SIG-M5 treated with dmso at 0.1 percent for 504 hours (cell line): ENCODE data around the gene C17orf75.

ENCODE experiments used
- DNase-seq: peaks from one replicate; lab custom pipeline; 2025; ENCODE audit not compliant: unreplicated experiment; lab: John Stamatoyannopoulos, UW

C17orf75 gene

DNA sequence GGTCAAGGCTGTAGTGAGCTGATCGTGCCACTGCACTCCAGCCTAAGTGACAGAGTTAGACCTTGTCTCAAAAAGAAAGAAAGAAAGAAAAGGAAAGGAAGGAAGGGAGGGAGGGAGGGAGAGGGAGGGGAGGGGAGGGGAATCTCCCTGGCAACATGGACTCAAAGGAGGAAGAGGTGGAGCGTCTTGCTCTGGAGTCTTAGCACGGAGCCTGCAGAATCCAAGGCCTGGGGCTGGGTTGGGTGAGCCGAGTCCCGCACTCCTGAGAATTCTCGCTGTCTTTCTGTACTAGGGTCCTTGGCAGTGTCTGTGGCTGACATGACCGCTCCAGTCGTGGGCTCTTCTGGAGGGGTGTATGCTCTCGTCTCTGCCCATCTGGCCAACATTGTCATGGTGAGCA is 36.9 kb downstream of the C17orf75 start:
- no peak for DNase-seq

DNA sequence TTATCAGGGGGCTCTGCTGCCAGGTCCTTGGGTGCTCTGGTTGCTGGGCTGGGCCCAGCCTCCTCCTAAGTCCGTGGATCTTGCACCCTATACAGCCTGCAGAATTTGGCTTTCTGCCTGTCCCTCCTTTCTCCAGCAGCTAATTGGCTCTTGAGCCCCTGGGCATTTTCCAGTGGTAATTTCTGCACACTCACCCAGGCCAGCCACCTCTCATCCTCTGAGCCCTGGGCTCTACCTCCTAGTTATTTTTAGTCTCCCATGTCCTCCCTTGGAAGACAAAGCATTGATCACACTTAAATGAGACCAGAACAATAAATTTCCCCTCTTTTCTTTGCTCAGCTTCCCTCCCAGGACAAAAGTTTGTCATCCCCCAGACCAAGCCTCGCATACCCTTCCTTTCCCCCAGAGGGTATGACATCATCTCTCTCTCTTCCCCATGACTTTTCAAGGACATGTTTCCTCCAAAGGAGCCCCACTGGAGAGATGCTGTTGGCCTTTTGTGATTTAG is 38.1 kb downstream of the C17orf75 start:
- DNase-seq: no peak

DNA sequence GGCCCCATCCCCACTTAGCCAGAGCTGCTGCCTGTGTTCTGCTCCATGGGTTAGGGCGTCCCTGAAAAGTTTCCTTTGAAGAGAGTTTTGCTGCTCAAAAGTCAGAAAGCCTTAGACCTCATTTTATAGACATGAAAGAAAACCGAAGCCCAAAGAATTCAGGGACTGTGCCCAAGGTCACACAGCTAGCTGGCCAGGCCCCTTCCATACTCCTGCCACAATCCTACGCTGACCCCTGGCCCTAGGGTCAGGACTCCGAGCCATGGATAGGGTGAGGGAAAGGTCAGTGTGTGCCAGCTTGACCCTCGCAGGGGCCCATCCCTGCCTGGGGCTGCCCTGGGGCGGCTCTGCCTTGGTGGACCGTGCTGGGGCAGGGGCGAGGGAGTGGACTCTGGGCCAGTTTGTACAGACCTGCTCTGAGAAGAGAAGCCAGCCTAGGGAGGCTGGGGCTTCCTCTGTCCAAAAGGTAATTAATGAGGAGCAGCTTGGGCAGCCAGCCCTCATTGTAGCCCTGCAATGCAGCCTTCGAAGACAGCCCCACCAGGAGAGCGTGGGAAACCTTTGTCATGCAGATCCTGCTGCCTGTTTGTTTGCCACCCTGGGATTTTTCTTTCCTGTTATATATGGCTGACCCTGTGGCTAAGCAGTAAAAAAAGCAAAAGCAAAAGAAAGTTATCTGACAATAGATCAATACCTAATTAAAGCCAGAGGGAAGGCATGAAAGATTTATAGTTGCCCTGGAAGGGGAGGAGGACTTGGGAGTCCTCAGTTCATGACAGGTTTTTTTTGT is 38.9 kb downstream of the C17orf75 start:
- DNase-seq: no peak

DNA sequence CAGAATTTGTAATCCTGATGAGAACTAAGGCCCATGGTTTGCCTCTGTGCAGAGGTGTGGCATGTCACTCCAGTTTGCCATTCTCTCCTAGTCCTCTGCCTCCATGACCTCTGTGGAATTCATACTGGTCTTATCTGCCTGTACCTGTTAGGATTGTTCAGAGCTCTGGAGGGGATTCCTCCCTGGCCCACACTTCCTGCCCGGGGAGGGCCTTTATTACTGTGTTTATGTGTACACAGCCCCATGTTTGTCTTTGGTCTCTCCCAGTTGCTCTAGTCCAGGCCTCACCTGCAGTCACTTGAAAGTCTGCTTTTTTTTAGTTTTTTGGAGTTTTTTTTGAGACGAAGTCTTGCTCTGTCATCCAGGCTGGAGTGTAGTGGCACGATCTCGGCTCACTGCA is 39.9 kb downstream of the C17orf75 start:
- DNase-seq: no peak

DNA sequence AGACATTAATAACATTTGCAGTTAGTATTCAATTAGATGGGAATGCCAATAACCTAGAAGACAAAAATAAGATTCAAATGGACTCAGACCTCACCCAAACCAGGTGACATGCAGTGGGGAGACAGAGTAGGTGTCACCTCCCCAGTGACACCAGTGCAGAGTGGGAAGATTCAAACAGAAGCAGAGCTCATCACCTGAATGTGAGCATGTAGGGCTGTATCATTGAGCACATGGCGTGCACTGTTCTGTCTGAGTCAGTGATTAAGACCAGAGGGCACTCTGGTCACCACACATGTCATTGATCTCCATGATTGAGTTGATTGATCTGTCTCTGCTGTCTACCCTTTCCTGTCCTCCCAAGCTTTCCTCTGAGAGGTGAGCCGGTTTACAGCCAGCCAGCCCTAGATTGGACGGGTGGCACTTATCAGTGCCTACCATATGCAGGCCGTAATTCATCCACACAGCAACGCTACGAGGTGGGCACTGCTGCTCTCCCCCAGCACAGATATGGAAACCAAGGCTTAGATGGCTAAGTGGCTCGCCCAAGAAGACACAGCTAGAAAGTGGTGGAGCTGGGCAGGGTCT is 42.3 kb downstream of the C17orf75 start:
- no peak for DNase-seq

DNA sequence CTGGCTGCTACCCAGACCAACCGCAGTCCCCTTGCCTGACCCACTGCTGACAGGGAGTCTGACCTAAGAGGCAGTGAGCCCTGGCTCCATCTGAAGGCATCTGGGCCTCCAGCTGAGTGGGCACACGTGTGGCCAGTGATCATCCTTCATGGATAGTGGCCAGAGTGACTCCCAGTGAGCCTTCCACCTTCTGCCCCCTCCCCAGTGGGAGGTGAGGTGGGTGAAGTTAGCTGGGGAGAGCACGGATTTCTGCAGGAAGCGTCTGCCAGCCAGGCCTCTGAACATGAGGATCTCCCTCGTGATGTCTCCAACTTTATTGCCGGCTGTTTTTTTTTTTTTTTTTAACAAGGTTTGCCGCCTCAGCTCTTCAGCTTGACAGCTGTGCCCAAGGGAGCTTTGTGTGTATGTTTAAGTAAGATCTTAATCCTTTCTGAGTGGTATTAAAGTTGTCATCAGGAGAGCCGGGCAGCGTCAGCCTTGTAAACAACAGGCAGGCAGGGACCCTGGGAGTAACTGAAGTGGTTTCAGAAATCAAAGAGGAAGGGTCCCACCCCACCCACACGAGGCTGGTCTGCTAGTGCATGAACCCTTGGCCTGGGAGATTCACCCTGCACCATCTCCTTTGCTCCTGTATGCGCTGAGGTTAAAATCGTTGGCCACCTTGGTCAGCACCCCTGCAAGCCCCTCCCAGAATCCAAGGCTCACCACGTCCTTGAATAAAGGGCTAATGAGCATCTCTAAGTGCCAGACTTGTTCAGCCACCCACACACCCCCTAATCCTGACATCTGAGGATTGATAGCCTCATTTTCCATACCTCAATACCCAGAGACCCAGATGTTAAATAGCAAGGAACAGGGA is 43.0 kb downstream of the C17orf75 start:
- no peak for DNase-seq

DNA sequence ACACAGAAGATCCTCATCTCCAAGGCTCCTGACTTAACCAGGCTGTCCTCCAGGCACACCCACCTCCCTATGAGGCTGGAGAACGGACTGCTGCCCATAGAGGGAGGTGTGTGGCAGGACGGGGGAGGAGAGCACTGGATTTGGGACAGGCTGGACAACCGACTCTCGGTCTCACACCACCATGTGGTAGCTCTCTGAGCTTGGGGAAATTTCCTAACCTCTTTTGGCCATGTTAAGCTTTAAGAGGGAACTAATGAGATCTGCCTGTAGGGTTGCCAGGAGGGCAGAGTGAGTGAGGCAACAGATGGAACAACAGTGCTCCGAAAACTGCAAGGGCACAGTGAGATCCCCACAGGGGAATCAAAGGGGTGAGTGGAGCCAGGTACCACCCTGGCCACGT is 43.7 kb downstream of the C17orf75 start:
- DNase-seq: peak; percentile 6

DNA sequence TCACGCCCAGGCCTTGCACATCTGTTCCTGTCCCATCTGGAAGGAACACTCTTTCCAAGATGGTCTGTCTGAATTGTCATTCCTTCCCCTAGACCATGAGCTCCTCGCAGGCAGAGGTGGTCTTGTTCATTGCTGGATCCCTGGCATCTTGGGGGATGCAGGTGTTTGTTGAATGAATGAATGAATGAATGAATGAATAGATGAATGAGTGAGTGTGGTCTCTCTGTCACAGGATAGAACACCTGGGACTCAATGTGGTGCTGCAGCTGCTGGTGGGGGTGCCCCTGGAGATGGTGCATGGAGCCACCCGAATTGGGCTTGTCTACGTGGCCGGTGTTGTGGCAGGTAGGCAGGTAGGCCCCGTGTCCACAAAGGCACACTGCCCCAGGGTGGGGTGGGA is 44.1 kb downstream of the C17orf75 start:
- no peak for DNase-seq

DNA sequence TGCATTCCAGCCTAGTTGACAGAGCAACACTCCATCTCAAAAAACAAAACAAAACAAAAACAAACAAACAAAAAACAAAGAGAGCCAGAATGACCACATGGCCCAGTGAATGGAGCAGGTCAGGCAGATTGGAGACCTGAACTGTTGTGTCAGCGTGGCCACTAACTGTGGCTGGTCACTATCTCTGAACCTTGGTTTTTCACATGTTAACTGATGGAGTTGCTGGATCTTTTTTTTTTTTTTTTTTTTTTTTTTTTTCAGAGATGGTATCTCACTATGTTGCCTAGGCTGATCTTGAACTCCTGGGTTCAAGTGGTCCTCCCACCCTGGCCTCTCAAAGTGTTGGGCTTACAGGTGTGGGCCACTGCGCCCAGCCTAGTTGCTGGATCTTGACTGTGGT is 44.5 kb downstream of the C17orf75 start:
- DNase-seq: no peak

DNA sequence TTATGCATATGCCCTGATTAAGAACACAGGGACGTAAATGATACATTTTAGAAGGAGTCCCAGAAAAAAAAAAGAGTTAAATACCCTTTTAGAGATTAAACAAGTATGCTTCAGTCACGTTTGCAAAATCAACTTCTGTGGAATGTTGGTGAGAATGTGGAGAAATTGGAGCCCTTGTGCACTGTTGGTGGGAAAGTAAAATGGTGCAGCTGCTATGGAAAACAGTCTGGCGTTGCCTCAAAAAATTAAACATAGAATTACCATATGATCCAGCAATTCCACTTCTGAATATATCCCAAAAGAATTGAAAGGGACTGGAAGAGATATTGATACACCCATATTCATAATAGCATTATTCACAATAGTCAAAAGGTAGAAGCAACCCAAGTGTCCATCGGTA is 49.9 kb downstream of the C17orf75 start:
- DNase-seq: no peak

DNA sequence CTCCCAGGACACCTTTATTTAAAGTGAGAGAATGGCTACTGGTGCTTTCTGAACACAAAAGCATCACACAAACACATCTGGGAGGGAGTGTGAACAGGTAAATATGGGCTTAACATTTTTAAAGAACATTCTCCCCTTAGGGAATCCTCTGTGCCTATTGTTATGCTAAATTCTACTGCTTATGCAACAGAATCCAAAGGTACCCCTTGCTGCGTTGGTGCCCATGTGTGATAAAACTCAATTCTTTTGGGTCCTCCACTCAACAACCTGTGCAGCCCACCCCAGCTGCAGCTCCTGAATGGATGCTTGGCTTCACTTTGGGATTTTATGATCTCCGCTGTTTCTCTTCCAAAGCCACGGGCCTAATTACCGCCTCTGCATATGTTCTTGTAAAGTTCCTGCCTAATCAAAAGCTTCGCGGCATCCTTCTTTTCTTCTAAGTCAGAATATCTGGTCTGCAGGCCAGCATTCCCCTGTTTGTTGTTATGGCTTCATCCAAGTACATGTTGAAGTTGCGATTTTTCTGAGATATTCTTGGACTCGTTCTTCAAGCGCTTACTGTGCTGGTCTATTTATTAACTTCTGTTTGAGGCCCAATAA is 52.4 kb downstream of the C17orf75 start:
- DNase-seq: no peak

DNA sequence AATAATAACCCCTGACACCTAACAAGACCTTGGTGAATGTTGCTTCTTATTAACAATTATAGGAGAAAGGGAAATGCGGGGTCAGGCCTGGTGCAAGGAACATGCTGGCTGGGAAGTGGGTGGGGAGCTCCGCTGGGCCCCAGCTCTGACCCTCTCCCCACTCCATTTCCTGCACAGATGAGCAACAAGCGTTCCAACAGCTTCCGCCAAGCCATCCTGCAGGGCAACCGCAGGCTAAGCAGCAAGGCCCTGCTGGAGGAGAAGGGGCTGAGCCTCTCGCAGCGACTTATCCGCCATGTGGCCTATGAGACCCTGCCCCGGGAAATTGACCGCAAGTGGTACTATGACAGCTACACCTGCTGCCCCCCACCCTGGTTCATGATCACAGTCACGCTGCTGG is 53.4 kb downstream of the C17orf75 start:
- DNase-seq: no peak

DNA sequence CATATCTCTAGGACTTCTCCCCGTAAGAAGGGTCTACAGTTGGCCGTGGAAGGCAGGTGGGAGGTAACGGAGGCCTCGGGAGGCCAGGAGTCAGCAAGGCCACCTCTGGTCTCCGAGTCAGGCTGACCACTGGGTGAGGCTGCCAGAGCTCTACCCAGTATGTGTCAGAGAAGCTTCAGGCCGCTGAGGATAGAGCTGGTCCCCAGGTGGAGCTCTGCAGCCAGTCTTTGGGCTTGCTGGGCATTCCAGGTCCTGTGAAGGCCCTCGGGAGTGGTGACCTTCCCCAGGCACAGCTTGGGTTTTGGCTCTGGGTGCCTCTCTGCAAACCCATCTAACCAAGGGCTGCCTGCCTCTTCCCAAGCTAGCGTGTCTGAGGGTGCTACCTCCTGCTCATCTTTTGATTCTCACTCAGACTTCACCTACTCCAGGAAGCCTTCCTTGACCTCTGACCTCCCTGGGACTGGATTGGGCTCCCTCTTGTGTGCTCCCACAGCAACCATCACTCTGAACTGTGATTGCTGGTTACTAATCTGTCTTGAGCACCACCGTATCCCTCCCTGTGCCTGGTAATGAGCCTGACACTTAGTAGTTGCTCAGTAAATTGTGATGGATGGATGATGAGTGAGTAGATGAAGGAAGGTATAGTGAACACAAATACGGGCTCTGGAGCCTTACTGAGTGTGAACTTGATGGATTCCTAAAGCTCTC is 54.0 kb downstream of the C17orf75 start:
- no peak for DNase-seq

DNA sequence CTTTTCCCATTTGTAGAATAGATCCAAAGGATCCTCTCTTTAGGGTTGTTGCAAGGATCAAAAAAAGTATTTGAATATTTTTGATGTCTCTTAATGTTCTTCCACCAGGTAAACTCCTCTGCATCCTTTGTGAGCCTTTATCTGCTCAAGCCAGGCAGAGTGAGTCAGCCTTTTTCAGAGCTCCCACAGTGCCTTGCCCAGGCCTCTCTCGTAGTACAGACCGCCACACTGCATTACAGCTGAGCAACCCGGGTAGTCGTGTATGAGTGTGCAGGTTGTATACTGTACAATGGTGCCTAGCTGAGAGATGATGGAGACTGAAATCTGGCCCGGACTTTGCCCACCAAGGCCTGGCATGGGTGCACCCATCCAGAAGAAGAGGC is 55.5 kb downstream of the C17orf75 start:
- DNase-seq: no peak

DNA sequence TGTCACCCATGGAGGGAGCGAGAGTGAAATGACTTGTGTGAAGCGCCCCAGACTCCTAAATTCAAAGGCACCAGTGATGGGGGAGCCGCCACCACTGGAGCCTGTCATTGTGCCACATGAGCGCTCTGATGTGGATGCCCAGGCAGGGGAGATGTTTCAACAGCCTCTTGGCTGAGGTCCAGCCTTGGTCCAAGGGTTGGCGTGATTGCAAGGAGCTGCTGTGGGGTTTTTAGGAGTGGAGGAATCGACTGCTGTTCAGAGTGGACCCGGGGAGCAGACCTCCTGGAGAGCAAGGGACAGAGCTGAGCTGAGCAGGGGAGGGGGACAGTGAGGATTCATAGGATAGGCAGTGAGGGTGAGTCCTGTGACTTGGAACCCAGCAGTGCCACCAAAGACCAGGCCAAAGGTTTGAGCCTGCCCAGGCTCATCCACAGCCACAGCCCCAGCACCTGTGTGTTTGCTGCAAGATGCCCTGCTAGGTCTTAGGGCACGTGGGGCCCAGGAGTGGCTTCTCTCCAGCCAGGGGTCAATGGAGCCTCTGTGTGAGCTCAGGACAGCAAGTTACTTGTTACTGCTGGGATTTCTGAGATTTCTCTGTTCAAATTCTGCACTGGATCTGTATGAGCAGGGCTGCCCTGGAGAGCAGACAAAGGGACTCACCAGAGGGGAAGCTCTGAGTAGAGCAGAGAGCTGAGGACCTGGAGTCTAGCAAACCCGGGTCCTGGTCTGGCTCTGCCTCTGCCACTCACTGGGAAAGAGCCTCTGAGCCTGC is 56.0 kb downstream of the C17orf75 start:
- no peak for DNase-seq

DNA sequence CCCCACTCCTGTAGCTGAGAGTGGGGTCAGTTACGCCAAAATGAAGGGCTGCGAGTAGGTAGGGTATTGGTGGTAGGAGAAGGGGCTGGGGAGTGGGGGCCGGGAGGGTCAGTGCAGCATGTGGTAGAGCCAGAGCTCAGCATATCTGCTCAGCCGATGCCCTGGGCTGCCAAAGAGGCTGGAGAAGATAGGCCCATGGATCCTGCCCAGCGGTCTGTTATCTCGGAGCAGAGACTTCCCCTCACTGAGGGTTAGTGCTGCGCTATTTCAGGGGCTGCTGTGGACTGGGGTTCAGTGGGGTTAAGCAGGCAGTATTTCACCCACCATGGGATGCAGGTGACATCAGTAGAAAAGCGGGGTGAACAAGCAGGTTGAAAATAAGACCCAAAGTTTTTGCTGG is 56.7 kb downstream of the C17orf75 start:
- DNase-seq: no peak

DNA sequence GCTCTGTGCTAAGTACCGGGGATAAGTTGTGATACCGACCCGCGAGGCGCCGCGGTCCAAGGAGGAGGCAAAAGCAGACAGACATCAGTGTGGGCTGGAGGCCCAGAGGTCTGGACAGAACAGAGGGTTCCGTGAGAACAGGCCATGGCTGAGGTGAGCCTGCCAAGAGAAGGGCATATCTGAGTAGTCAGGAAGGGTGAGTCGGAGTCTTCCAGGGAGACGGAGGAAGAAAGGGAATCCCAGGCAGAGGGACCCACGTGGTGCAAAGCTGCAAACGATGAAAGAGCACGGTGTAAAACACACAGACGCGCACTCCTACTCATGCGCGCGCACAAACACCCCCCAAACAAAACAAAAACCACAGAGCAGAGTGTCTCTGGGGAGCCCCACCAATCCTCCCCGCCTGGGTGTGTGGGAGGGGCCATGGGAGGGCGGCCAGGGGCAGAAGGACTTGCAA is 58.2 kb downstream of the C17orf75 start:
- DNase-seq: no peak

DNA sequence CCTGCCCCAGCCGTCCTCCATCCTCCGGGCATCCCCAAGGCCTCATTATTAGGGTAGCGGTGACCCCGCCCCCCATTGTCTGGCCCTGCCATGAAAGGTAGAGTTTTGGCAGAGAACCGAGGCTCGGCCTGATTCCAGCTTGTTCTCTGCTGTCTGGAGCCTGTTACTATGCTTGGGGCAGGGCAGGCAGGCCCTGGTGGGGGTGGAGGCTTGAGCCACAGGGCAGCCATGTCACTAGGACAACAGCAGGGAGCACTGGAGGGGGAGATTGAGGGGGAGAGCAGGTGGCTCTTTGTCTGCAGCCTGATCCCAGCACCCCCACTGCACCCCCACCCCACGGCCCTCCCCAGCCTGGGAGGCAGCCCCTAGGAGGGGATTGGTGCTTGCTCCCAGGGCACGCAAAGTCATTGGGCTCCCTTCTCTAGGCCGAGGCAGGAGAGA is 60.9 kb downstream of the C17orf75 start:
- no peak for DNase-seq

DNA sequence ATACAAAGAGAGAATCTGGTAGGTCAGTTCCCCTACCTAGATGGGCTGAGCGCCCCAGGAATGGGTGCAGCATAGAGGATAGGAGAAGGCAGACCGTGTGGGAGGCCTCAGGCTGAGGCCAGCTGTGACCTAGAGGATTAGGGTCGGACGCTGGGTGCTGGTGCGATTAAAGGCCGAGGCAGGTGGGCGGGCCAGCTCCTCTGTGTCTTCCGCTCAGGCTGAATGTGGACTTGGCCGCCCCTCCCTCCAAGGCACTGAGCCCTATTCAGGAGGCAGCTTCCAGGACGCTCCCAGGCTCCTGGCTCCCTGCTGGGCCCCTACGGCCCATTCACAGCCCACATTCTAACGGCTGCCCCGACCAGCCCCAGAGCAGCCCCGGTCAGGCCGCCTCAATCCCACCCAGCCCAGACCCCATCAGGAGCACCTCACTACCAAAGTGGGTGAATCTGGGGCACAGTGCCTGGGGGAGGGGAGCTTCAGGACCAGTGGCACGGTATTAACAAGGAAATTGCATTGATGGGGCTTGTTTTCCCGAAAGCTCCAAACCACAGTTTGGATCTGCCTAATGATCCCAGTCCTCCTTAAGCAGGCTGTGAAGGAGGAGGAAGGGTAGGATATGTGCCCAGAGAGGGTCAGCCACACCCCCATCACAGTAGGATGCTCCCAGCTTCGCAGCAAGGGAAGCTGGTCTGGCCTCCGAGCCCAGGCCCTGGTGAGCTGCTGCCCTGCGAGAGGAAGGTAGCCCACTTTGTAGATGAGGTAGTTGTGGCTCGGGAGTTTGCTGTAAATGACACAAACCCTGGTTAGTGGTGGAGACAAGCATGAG is 61.9 kb downstream of the C17orf75 start:
- DNase-seq: no peak
